Thoracic aorta (tissue), 2 donors: ENCODE results near the gene ERVH48-1. TPM values are rescaled to one million over a fixed set of nuclear protein-coding genes. Genes with fewer than 3 reads are reported as not detected.
"Not testable (repeated sequence)": the region's sequence is repeated elsewhere in the genome, so short reads cannot be mapped to it uniquely, and the experiment has no call there.

ENCODE experiments used
- ATAC-seq: fragments of 150-250 bp; one replicate; pipeline ENCODE4 v1.8.0; 2017; ENCODE audit warnings: low read depth; ENCODE audit not compliant: insufficient number of reproducible peaks, low FRiP score
- DNase-seq: peaks from one replicate; pipeline ENCODE4 v3.0.0-alpha.2; 2020; ENCODE audit warnings: low spot score
- H3K27ac ChIP-seq, 2 donors: fragments of 200-600 bp; sonication (generic); 1 replicate in 1 of 2; 2 replicates in 1 of 2; pipeline ENCODE4 v1.5.1; 2016; ENCODE audit warnings: mild to moderate bottlenecking in 2 of 2, moderate library complexity in 2 of 2
- H3K27me3 ChIP-seq: fragments of 200-600 bp; sonication (generic); replicated peaks from 2 replicates; pipeline ENCODE4 v1.6.0; 2016; ENCODE audit warnings: mild to moderate bottlenecking; ENCODE audit not compliant: insufficient read depth
- H3K36me3 ChIP-seq: fragments of 200-600 bp; sonication (generic); one replicate; pipeline ENCODE4 v1.5.1; 2016
- H3K4me1 ChIP-seq, 2 donors: fragments of 200-600 bp; sonication (generic); 1 replicate in 1 of 2; 2 replicates in 1 of 2; pipeline versions ENCODE4 v1.5.1 to v1.6.0; 2016; ENCODE audit warnings: low read depth in 2 of 2, mild to moderate bottlenecking in 1 of 2; ENCODE audit not compliant: control insufficient read depth in 1 of 2
- H3K4me3 ChIP-seq: fragments of 200-600 bp; sonication (generic); 2 replicates; pipeline ENCODE4 v1.5.1; 2016; ENCODE audit warnings: mild to moderate bottlenecking
- H3K9me3 ChIP-seq: fragments of 200-600 bp; sonication (generic); 2 replicates; pipeline ENCODE4 v1.5.1; 2016
- total RNA-seq, 2 donors: library from RNA; depleted of rRNA; stranded (reverse); fragments of >200 nt; gene quantifications; one replicate each; pipeline versions ENCODE4 v1.1.0 to v1.2.3, GENCODE V29; 2016
- TF ChIP-seq, protein P1 (sequence below): fragments of 200-600 bp; sonication (generic); IDR thresholded peaks from one replicate; pipeline ENCODE4 v1.5.1; 2019; ENCODE audit warnings: antibody characterized with exemption

The ERVH48-1 gene
- total RNA-seq, 2 donors from 2014 or later: not detected

- TF ChIP-seq, protein P1, sequence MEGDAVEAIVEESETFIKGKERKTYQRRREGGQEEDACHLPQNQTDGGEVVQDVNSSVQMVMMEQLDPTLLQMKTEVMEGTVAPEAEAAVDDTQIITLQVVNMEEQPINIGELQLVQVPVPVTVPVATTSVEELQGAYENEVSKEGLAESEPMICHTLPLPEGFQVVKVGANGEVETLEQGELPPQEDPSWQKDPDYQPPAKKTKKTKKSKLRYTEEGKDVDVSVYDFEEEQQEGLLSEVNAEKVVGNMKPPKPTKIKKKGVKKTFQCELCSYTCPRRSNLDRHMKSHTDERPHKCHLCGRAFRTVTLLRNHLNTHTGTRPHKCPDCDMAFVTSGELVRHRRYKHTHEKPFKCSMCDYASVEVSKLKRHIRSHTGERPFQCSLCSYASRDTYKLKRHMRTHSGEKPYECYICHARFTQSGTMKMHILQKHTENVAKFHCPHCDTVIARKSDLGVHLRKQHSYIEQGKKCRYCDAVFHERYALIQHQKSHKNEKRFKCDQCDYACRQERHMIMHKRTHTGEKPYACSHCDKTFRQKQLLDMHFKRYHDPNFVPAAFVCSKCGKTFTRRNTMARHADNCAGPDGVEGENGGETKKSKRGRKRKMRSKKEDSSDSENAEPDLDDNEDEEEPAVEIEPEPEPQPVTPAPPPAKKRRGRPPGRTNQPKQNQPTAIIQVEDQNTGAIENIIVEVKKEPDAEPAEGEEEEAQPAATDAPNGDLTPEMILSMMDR: no peak
- Histone ChIP-seq H3K27me3 (no peaks in the 10 kb centered on the region), H3K4me3 (no peak overlapping the region), H3K4me1 (peaks cover 0 to 12% of the 10 kb centered on the region in 2 donors), H3K27ac (no peak overlapping the region), H3K9me3 (no peaks in the 10 kb centered on the region), H3K36me3 (no peaks in the 10 kb centered on the region)
- DNase-seq (no peak), ATAC-seq (no peak)
These were observed 16.8 kb upstream of the ERVH48-1 start for GRCh38 chr21:42942244-42942643.

- Histone ChIP-seq H3K9me3 (no peaks in the 10 kb centered on the region), H3K4me1 (peaks cover 0 to 12% of the 10 kb centered on the region in 2 donors), H3K36me3 (no peaks in the 10 kb centered on the region), H3K27ac (no peak overlapping the region), H3K27me3 (no peaks in the 10 kb centered on the region), H3K4me3 (no peak overlapping the region)
- TF ChIP-seq, protein P1: no peak
- no peak for DNase-seq
- no peak for ATAC-seq
These were observed 16.3 kb upstream of the ERVH48-1 start for GRCh38 chr21:42941696-42942085.

DNA sequence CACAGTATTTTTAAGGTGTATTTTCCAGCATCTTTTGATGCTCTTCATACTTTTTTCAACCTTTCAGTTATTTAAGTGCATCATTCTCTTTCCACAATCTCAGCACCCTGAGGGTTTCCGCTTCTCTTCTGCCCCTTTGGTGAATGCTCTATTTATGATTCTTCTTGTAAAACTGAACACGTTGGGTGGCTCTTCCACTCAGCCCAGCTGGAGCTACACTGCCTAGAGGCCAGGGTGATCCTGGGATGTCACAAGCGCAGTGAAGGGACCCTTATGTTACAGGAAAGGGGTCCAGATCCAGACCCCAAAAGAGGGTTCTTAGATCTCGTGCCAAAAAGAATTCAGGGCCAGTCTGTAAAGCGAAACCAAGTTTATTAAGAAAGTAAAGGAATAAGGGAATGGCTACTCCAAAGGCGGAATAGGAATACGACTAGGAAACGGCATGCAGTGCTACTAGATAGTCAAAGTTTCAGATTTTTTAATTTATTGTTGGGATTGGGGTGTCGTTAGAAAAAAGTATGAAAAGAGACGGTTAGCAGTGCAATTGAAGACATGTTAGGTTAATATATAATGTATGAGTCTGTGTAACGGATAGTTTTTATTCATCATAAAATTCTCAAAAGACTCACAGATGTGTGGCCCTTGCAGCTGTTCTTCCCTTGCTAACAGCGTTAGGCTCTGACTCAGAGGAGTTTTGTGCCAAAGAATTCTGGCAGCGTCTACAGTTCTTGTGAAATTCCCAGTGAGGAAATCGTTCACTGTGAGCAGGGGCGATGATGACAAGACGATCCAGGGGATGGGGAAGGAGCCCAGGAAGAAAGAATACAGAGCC, 14.4 kb upstream of the ERVH48-1 start:
- Histone ChIP-seq H3K27ac (peak overlapping the region; percentile 35 to 46), H3K4me3 (peak overlapping the region; percentile 31), H3K9me3 (no peaks in the 10 kb centered on the region), H3K4me1 (peaks cover 0 to 12% of the 10 kb centered on the region in 2 donors), H3K27me3 (no peaks in the 10 kb centered on the region), H3K36me3 (no peaks in the 10 kb centered on the region)
- ATAC-seq (peak; percentile 99), DNase-seq (peak; percentile 56)
- TF ChIP-seq, protein P1: no peak

DNA sequence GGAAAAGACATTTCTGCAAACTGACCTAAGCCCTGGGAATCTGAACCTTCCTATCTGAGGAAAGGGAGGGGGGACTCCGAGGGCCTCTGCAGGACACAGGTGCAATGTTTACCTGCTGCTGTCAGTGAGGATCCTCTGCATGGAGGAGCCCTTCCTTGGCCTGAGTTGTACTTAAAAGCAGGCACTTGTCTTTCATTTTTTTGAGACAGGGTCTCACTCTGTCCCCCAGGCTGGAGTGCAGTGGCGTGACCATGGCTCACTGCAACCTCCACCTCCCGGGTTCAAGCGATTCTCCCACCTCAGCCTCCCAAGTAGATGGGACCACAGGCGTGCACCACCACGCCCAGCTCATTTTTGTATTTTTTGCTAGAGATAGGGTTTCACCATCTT, 13.2 kb upstream of the ERVH48-1 start:
- DNase-seq, H3K9me3 ChIP-seq: not testable (repeated sequence)

DNA sequence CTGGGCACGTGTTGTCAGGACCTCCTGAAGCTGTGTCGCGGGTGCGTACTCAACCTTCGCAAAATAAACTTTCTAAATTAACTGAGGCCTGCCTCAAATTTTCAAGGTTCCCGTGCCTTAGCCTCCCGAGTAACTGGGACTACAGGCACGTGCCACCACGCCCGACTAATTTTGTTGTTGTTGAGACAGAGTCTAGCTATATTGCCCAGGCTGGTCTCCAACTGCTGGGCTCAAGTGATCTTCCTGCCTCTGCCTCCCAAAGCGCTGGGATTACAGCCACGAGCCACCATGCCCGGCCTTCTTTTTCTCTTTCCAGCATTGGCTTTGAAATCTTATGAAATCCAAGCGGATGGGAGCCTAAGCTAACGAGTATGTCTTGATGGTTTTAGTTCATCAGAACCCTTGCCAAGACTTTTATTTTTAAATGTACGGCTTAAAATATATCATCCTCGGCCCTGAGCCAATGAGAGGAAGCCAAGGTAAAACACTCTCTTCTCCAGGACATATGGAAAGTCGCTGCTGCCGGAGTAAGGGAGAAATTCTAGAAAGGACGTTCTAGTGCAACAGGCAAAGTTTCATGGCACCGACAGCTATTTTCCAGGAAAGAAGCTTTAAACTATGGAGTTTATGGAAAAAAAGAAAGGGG, 12.7 kb upstream of the ERVH48-1 start:
- no peak overlapping the region for H3K27ac ChIP-seq
- TF ChIP-seq, protein P1: no peak
- no peaks in the 10 kb centered on the region for H3K27me3 ChIP-seq
- H3K4me1 ChIP-seq: peaks cover 0 to 12% of the 10 kb centered on the region in 2 donors
- ATAC-seq (no peak), DNase-seq (no peak)
- no peaks in the 10 kb centered on the region for H3K36me3 ChIP-seq
- H3K4me3 ChIP-seq: no peak overlapping the region
- H3K9me3 ChIP-seq: no peaks in the 10 kb centered on the region

More for the DNA sequence above, 13.2 kb upstream of the ERVH48-1 start:
- not testable (repeated sequence) for H3K27me3 ChIP-seq, ATAC-seq, H3K36me3 ChIP-seq, H3K4me3 ChIP-seq, H3K27ac ChIP-seq
- peaks cover 0 to 12% of the 10 kb centered on the region in 2 donors for H3K4me1 ChIP-seq

DNA sequence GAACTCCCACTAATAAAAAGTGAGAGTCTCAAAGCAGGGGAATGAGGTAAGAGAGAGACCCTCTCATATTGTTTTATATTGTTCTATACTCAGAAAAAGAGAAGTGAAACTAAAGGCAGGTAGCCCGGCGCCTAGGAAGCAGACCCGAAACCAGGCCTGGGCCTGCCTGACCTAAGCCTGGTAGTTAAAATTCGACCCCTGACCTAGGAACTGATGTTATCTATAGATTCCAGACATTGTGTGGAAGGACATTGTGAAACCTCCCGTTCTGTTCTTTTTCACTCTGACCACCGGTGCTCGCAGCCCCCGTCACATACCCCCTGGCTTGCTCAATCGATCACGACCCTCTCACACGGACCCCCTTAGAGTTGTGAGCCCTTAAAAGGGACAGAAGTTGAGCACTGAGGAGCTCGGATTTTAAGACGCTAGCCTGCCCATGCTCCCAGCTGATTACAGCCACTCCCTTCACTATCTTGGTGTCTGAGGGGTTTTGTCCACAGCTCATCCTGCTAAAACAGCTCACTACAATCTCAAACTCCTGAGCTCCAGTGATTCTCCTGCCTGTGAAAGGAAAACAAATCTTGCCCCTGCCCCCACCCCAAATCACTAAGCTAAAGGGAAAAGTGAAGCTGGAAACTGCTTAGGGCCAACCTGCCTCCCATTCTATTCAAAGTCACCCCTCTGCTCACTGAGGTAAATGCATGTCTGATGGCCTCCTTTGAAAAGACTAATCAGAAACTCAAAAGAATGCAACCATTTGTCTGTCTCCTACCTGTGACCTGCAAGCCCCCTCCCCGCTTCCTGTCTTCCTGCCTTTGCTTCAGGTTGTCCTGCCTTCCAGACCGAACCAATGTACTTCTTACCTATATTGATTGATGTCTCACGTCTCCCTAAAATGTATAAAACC, 11.9 kb upstream of the ERVH48-1 start:
- not testable (repeated sequence) for H3K9me3 ChIP-seq, H3K27ac ChIP-seq, DNase-seq, ATAC-seq, H3K27me3 ChIP-seq, H3K36me3 ChIP-seq, H3K4me3 ChIP-seq
- H3K4me1 ChIP-seq: peaks cover 0 to 12% of the 10 kb centered on the region in 2 donors

GRCh38 chr21:42936360-42936759, 10.9 kb upstream of the ERVH48-1 start:
- not testable (repeated sequence) for DNase-seq, ATAC-seq, H3K27ac ChIP-seq, H3K9me3 ChIP-seq, H3K36me3 ChIP-seq, H3K4me3 ChIP-seq, H3K27me3 ChIP-seq
- H3K4me1 ChIP-seq: peaks cover 0 to 12% of the 10 kb centered on the region in 2 donors

GRCh38 chr21:42933973-42934372, 8.5 kb upstream of the ERVH48-1 start:
- not testable (repeated sequence) for H3K4me1 ChIP-seq, H3K4me3 ChIP-seq, DNase-seq, H3K27me3 ChIP-seq, ATAC-seq, H3K9me3 ChIP-seq, H3K27ac ChIP-seq, H3K36me3 ChIP-seq
